Measurements from ENCODE around the gene SARM1. TPM values are rescaled to one million over a fixed set of nuclear protein-coding genes. Genes with fewer than 3 reads are reported as not detected.
A peak's percentile ranks its signal among the peaks of the same experiment; 100 is the strongest.

Gene SARM1
- total and polyA plus RNA-seq, 2 of the 13 experiments (the other 11 are each of a cell fraction or from before 2014, with no cell fraction given) = 0.73 to 0.86 TPM

- TF ChIP-seq ZNF512B (CRISPR knock-in tag; IDR thresholded peaks at IDR 0.05; ENCODE audit: borderline replicate concordance) = no peak
- TF ChIP-seq CBX1 (IDR thresholded peaks at IDR 0.05; ENCODE audit: low read depth) = no peak
- no peak for TF ChIP-seq MTF1 (CRISPR knock-in tag; IDR thresholded peaks at IDR 0.05)
- no peak for TF ChIP-seq SNAPC2 (CRISPR knock-in tag; IDR thresholded peaks at IDR 0.05)
- TF ChIP-seq ZNF235 (CRISPR knock-in tag; IDR thresholded peaks at IDR 0.05; ENCODE audit: borderline replicate concordance) = 0 out of 2 replicates have a peak, but pooled peaks have one; percentile 14
- TF ChIP-seq ZNF17 (CRISPR knock-in tag; IDR thresholded peaks at IDR 0.05) = no peak
- no peak for TF ChIP-seq ZNF672 (CRISPR knock-in tag; IDR thresholded peaks at IDR 0.05)
- TF ChIP-seq ZNF549 (CRISPR knock-in tag; IDR thresholded peaks at IDR 0.05) = no peak
- TF ChIP-seq, protein P1, sequence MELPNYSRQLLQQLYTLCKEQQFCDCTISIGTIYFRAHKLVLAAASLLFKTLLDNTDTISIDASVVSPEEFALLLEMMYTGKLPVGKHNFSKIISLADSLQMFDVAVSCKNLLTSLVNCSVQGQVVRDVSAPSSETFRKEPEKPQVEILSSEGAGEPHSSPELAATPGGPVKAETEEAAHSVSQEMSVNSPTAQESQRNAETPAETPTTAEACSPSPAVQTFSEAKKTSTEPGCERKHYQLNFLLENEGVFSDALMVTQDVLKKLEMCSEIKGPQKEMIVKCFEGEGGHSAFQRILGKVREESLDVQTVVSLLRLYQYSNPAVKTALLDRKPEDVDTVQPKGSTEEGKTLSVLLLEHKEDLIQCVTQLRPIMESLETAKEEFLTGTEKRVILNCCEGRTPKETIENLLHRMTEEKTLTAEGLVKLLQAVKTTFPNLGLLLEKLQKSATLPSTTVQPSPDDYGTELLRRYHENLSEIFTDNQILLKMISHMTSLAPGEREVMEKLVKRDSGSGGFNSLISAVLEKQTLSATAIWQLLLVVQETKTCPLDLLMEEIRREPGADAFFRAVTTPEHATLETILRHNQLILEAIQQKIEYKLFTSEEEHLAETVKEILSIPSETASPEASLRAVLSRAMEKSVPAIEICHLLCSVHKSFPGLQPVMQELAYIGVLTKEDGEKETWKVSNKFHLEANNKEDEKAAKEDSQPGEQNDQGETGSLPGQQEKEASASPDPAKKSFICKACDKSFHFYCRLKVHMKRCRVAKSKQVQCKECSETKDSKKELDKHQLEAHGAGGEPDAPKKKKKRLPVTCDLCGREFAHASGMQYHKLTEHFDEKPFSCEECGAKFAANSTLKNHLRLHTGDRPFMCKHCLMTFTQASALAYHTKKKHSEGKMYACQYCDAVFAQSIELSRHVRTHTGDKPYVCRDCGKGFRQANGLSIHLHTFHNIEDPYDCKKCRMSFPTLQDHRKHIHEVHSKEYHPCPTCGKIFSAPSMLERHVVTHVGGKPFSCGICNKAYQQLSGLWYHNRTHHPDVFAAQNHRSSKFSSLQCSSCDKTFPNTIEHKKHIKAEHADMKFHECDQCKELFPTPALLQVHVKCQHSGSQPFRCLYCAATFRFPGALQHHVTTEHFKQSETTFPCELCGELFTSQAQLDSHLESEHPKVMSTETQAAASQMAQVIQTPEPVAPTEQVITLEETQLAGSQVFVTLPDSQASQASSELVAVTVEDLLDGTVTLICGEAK (IDR thresholded peaks at IDR 0.05) = no peak
- TF ChIP-seq, protein P1 (CRISPR knock-in tag; IDR thresholded peaks at IDR 0.05) = no peak
- TF ChIP-seq YEATS2 (CRISPR knock-in tag; IDR thresholded peaks at IDR 0.05; ENCODE audit: borderline replicate concordance) = no peak
- no peak for TF ChIP-seq HOXA9 (CRISPR knock-in tag; IDR thresholded peaks at IDR 0.05; ENCODE audit: borderline replicate concordance)
- TF ChIP-seq ZNF18 (CRISPR knock-in tag; IDR thresholded peaks at IDR 0.05; ENCODE audit: insufficient replicate concordance) = no peak
- TF ChIP-seq, protein P2, sequence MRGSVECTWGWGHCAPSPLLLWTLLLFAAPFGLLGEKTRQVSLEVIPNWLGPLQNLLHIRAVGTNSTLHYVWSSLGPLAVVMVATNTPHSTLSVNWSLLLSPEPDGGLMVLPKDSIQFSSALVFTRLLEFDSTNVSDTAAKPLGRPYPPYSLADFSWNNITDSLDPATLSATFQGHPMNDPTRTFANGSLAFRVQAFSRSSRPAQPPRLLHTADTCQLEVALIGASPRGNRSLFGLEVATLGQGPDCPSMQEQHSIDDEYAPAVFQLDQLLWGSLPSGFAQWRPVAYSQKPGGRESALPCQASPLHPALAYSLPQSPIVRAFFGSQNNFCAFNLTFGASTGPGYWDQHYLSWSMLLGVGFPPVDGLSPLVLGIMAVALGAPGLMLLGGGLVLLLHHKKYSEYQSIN (CRISPR knock-in tag; IDR thresholded peaks at IDR 0.05; ENCODE audit: borderline replicate concordance) = peak; percentile 27; the same call in 1 of the 2 replicates
These were observed 36.8 kb upstream of the SARM1 start (continued) for GRCh38 chr17:28334666-28335200.
